Osteoblast (primary cell): ENCODE measurements around the gene NFATC3. TPM values are rescaled to one million over a fixed set of nuclear protein-coding genes. Genes with fewer than 3 reads are reported as not detected.
A peak's percentile ranks its signal among the peaks of the same experiment; 100 is the strongest.

ENCODE experiments used
- DNase-seq: peaks from one replicate; pipeline ENCODE4 v3.0.0; 2011; ENCODE audit warnings: low spot score, mixed read lengths; ENCODE audit not compliant: insufficient read length; ENCODE audit errors: missing footprints
- H2AFZ ChIP-seq: 2 replicates; pipeline ENCODE4 v1.6.0; 2011; ENCODE audit warnings: mild to moderate bottlenecking, low read length
- H3K27ac ChIP-seq: 2 replicates; pipeline ENCODE4 v1.5.1; 2011; ENCODE audit warnings: mild to moderate bottlenecking, low read depth, low read length, moderate library complexity
- H3K27me3 ChIP-seq: 2 replicates; pipeline ENCODE4 v1.6.0; 2012; ENCODE audit warnings: mild to moderate bottlenecking, control low read depth, inconsistent platforms, low read length, moderate library complexity; ENCODE audit not compliant: insufficient read depth
- H3K36me3 ChIP-seq: 2 replicates; pipeline ENCODE4 v1.5.1; 2011; ENCODE audit warnings: mild to moderate bottlenecking, low read length, control low read depth, moderate library complexity; ENCODE audit not compliant: insufficient read depth
- H3K4me1 ChIP-seq: 2 replicates; pipeline ENCODE4 v1.5.1; 2011; ENCODE audit warnings: mild to moderate bottlenecking, low read length, control low read depth, moderate library complexity; ENCODE audit not compliant: insufficient read depth
- H3K4me2 ChIP-seq: 2 replicates; pipeline ENCODE4 v1.6.0; 2011; ENCODE audit warnings: mild to moderate bottlenecking, low read length; ENCODE audit not compliant: insufficient read depth
- H3K4me3 ChIP-seq: fragments of 200-600 bp; sonication (generic); 3 replicates; pipeline ENCODE4 v1.5.1; 2012; ENCODE audit warnings: mild to moderate bottlenecking, low read length, inconsistent platforms; ENCODE audit not compliant: insufficient read depth
- H3K79me2 ChIP-seq: 2 replicates; pipeline ENCODE4 v1.6.0; 2012; ENCODE audit warnings: mild to moderate bottlenecking, low read length, control low read depth, inconsistent platforms; ENCODE audit not compliant: insufficient read depth
- H3K9me3 ChIP-seq: 2 replicates; pipeline ENCODE4 v1.5.1; 2011; ENCODE audit warnings: low read depth, low read length, control low read depth
- H4K20me1 ChIP-seq: 2 replicates; pipeline ENCODE4 v1.6.0; 2012; ENCODE audit warnings: mild to moderate bottlenecking, low read length, control low read depth; ENCODE audit not compliant: insufficient read depth
- CTCF ChIP-seq: IDR thresholded peaks from 2 replicates; pipeline ENCODE4 v1.5.1; 2011; ENCODE audit warnings: mild to moderate bottlenecking, low read depth, low read length, moderate library complexity; ENCODE audit errors: extremely low read depth
- total RNA-seq: library from RNA; depleted of rRNA; stranded (reverse); fragments of >200 nt; gene quantifications from 2 replicates; pipeline ENCODE4 v1.2.3, GENCODE V29; 2012

Gene NFATC3
- total RNA-seq, 1 donor = 36.2 TPM

- peak; percentile 84 for DNase-seq
- TF ChIP-seq CTCF = peak; percentile 89
Measured at GRCh38 chr16:68064791-68065365, 20.3 kb upstream of the NFATC3 start.

GRCh38 chr16:68065716-68066305, 19.4 kb upstream of the NFATC3 start:
- TF ChIP-seq CTCF = no peak
- peak; percentile 89 for DNase-seq
- H3K4me2 ChIP-seq = peak overlapping the region; percentile 55
- no peak overlapping the region for H3K4me3 ChIP-seq
- H3K27ac ChIP-seq = peak overlapping the region; percentile 78
- H3K9me3 ChIP-seq = no peaks in the 10 kb centered on the region
- no peak overlapping the region for H2AFZ ChIP-seq
- peaks cover 26% of the 10 kb centered on the region for H3K36me3 ChIP-seq
- H3K4me1 ChIP-seq = peaks cover 31% of the 10 kb centered on the region
- no peaks in the 10 kb centered on the region for H3K79me2 ChIP-seq
- H3K27me3 ChIP-seq = no peaks in the 10 kb centered on the region
- H4K20me1 ChIP-seq = peaks cover 3% of the 10 kb centered on the region

More at GRCh38 chr16:68064791-68065365, 20.3 kb upstream of the NFATC3 start:
- no peak overlapping the region for H2AFZ ChIP-seq
- no peaks in the 10 kb centered on the region for H3K27me3 ChIP-seq
- H3K4me1 ChIP-seq = peaks cover 31% of the 10 kb centered on the region
- peak overlapping the region; percentile 55 for H3K4me2 ChIP-seq
- peak overlapping the region; percentile 78 for H3K27ac ChIP-seq
- no peak overlapping the region for H3K4me3 ChIP-seq
- peaks cover 21% of the 10 kb centered on the region for H3K36me3 ChIP-seq
- no peaks in the 10 kb centered on the region for H3K79me2 ChIP-seq
- H4K20me1 ChIP-seq = peaks cover 3% of the 10 kb centered on the region
- no peaks in the 10 kb centered on the region for H3K9me3 ChIP-seq

- Histone ChIP-seq H3K79me2 (no peaks in the 10 kb centered on the region), H3K9me3 (no peaks in the 10 kb centered on the region), H4K20me1 (peaks cover 3% of the 10 kb centered on the region), H2AFZ (no peak overlapping the region), H3K36me3 (peaks cover 28% of the 10 kb centered on the region), H3K4me1 (peaks cover 32% of the 10 kb centered on the region), H3K27me3 (no peaks in the 10 kb centered on the region), H3K4me3 (no peak overlapping the region), H3K27ac (no peak overlapping the region), H3K4me2 (no peak overlapping the region)
- no peak for DNase-seq
- TF ChIP-seq CTCF = no peak
Measured at GRCh38 chr16:68066763-68067162, 18.4 kb upstream of the NFATC3 start.

GRCh38 chr16:68068926-68069325, 16.2 kb upstream of the NFATC3 start:
- no peak for TF ChIP-seq CTCF
- H3K27ac ChIP-seq = no peak overlapping the region
- peaks cover 40% of the 10 kb centered on the region for H3K4me1 ChIP-seq
- H3K36me3 ChIP-seq = peaks cover 35% of the 10 kb centered on the region
- no peaks in the 10 kb centered on the region for H3K79me2 ChIP-seq
- H4K20me1 ChIP-seq = peaks cover 3% of the 10 kb centered on the region
- H3K27me3 ChIP-seq = no peaks in the 10 kb centered on the region
- DNase-seq = no peak
- H3K4me2 ChIP-seq = no peak overlapping the region
- no peak overlapping the region for H2AFZ ChIP-seq
- no peak overlapping the region for H3K4me3 ChIP-seq
- H3K9me3 ChIP-seq = no peaks in the 10 kb centered on the region
